ENCODE measurements around the gene MINDY4B.

The MINDY4B gene

GRCh38 chr3:150828261-150828660 is 77.0 kb downstream of the MINDY4B start:
- Mint-ChIP-seq H3K4me1 (peaks cover 7% of the 10 kb centered on the region), H3K36me3 (ENCODE audit: low read depth) (no peaks in the 10 kb centered on the region), H3K9me3 (no peaks in the 10 kb centered on the region), H3K4me3 (no peak overlapping the region), H3K27ac (no peak overlapping the region), H3K27me3 (ENCODE audit: low read depth) (no peaks in the 10 kb centered on the region)
- TF ChIP-seq CTCF (IDR thresholded peaks at IDR 0.05; ENCODE audit: unreplicated experiment in 3 of 3), result no peak

- H3K36me3 Mint-ChIP-seq (ENCODE audit: low read depth), result no peaks in the 10 kb centered on the region
- peaks cover 3% of the 10 kb centered on the region for H3K9me3 Mint-ChIP-seq
- no peaks in the 10 kb centered on the region for H3K27me3 Mint-ChIP-seq (ENCODE audit: low read depth)
- TF ChIP-seq CTCF (IDR thresholded peaks at IDR 0.05; ENCODE audit: unreplicated experiment in 3 of 3), result no peak
- no peak overlapping the region for H3K4me3 Mint-ChIP-seq
- peaks cover 13% of the 10 kb centered on the region for H3K4me1 Mint-ChIP-seq
- H3K27ac Mint-ChIP-seq, result no peak overlapping the region
Observed at GRCh38 chr3:150826466-150827282, 78.6 kb downstream of the MINDY4B start.

GRCh38 chr3:150825916-150826377 is 79.3 kb downstream of the MINDY4B start:
- no peak overlapping the region for H3K27ac Mint-ChIP-seq
- peaks cover 13% of the 10 kb centered on the region for H3K4me1 Mint-ChIP-seq
- no peaks in the 10 kb centered on the region for H3K27me3 Mint-ChIP-seq (ENCODE audit: low read depth)
- TF ChIP-seq CTCF (IDR thresholded peaks at IDR 0.05; ENCODE audit: unreplicated experiment in 3 of 3), result no peak
- peaks cover 3% of the 10 kb centered on the region for H3K9me3 Mint-ChIP-seq
- no peaks in the 10 kb centered on the region for H3K36me3 Mint-ChIP-seq (ENCODE audit: low read depth)
- H3K4me3 Mint-ChIP-seq, result no peak overlapping the region

GRCh38 chr3:150825192-150825915 is 79.9 kb downstream of the MINDY4B start:
- no peak overlapping the region for H3K27ac Mint-ChIP-seq
- no peaks in the 10 kb centered on the region for H3K36me3 Mint-ChIP-seq (ENCODE audit: low read depth)
- TF ChIP-seq CTCF (IDR thresholded peaks at IDR 0.05; ENCODE audit: unreplicated experiment in 3 of 3), result no peak
- no peaks in the 10 kb centered on the region for H3K27me3 Mint-ChIP-seq (ENCODE audit: low read depth)
- H3K4me3 Mint-ChIP-seq, result no peak overlapping the region
- peaks cover 13% of the 10 kb centered on the region for H3K4me1 Mint-ChIP-seq
- peaks cover 3% of the 10 kb centered on the region for H3K9me3 Mint-ChIP-seq

GRCh38 chr3:150823277-150823676 is 82.0 kb downstream of the MINDY4B start:
- no peaks in the 10 kb centered on the region for H3K36me3 Mint-ChIP-seq (ENCODE audit: low read depth)
- H3K27me3 Mint-ChIP-seq (ENCODE audit: low read depth), result no peaks in the 10 kb centered on the region
- no peak overlapping the region for H3K27ac Mint-ChIP-seq
- TF ChIP-seq CTCF (IDR thresholded peaks at IDR 0.05; ENCODE audit: unreplicated experiment in 3 of 3), result no peak
- H3K4me1 Mint-ChIP-seq, result peaks cover 13% of the 10 kb centered on the region
- no peak overlapping the region for H3K4me3 Mint-ChIP-seq
- peaks cover 3% of the 10 kb centered on the region for H3K9me3 Mint-ChIP-seq
